ENCODE data around the gene CNTN5. TPM values are rescaled to one million over a fixed set of nuclear protein-coding genes. Genes with fewer than 3 reads are reported as not detected.

The CNTN5 gene
- total RNA-seq, 1 donor from 2014 or later: 0.36 TPM

DNA sequence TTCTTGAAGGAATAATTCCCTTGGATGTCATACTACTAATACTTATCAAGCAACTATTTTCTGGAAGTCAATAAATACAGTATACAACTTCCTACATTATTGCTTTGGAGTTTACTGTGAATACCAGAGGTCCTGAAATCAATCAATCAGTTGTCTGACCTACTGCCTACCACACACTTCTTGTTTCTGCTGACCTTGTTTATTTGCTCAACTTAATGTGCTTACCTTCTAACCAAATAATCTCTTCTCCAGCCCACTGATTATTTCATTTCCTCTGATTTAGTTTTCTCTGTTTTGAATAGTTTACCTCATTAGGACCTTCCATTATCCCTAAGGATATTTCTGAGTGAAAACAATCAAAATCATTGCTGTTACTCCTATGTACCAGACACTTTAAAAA is 1142.7 kb downstream of the CNTN5 start:
- intact Hi-C loops (cut with micrococcal nuclease): no loop called here
- TF ChIP-seq, protein P1, sequence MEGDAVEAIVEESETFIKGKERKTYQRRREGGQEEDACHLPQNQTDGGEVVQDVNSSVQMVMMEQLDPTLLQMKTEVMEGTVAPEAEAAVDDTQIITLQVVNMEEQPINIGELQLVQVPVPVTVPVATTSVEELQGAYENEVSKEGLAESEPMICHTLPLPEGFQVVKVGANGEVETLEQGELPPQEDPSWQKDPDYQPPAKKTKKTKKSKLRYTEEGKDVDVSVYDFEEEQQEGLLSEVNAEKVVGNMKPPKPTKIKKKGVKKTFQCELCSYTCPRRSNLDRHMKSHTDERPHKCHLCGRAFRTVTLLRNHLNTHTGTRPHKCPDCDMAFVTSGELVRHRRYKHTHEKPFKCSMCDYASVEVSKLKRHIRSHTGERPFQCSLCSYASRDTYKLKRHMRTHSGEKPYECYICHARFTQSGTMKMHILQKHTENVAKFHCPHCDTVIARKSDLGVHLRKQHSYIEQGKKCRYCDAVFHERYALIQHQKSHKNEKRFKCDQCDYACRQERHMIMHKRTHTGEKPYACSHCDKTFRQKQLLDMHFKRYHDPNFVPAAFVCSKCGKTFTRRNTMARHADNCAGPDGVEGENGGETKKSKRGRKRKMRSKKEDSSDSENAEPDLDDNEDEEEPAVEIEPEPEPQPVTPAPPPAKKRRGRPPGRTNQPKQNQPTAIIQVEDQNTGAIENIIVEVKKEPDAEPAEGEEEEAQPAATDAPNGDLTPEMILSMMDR (IDR thresholded peaks at IDR 0.05; ENCODE audit: borderline replicate concordance): no peak
- no peaks in the 10 kb centered on the region for H3K36me3 ChIP-seq
- no peaks in the 10 kb centered on the region for H3K4me1 ChIP-seq
- no peaks in the 10 kb centered on the region for H3K27me3 ChIP-seq (ENCODE audit: low read depth)
- H3K27ac ChIP-seq (replicated peaks): no peak overlapping the region
- peaks cover 11% of the 10 kb centered on the region for H3K9me3 ChIP-seq (replicated peaks)
- DNase-seq: no peak
- no peak overlapping the region for H3K4me3 ChIP-seq

DNA sequence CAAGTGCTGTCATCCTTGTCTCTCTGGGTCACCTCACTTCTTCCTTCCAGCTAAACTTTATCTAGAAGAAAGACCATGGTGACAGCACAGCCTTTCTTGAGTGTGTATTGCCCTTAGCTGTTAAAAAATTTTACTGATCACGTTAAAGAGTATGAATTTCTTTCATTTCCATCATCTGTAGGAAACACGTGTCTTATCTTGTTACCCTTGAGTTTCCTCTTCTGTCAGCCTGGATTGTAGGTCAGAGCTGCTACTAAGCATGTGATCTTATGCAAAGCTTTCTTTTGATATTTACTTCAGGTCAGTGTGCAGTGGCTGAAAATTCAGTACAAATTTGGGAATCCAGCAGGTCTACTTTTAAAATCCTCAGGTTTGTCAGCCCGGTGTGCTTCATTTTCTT is 1154.1 kb downstream of the CNTN5 start:
- H3K9me3 ChIP-seq (replicated peaks): no peaks in the 10 kb centered on the region
- no peak for DNase-seq
- H3K27me3 ChIP-seq (ENCODE audit: low read depth): no peaks in the 10 kb centered on the region
- no peaks in the 10 kb centered on the region for H3K4me1 ChIP-seq
- intact Hi-C loops (cut with micrococcal nuclease): no loop called here
- TF ChIP-seq, protein P1 (IDR thresholded peaks at IDR 0.05; ENCODE audit: borderline replicate concordance): no peak
- no peak overlapping the region for H3K4me3 ChIP-seq
- no peaks in the 10 kb centered on the region for H3K36me3 ChIP-seq
- H3K27ac ChIP-seq (replicated peaks): no peak overlapping the region

DNA sequence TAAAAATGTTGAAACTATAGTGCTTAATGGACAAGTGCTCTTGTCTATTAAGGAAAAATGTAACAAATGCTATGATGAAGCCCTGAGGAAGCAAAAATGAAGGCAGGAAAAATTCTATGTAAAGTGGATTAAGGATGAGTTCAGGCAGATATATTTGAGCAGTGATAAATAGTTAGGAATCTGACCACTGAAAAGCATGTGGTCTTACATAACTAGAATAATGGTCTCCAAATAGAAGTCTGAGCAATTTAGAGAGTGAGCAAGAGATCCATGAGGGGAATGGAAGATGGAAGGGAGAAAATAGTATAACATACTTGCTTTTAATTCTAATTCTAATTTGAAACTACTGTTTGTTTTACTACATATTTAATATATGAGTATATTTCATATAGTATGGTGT is 1155.7 kb downstream of the CNTN5 start:
- Histone ChIP-seq H3K27me3 (ENCODE audit: low read depth) (no peaks in the 10 kb centered on the region), H3K36me3 (no peaks in the 10 kb centered on the region), H3K27ac (replicated peaks) (no peak overlapping the region), H3K4me1 (no peaks in the 10 kb centered on the region), H3K9me3 (replicated peaks) (no peaks in the 10 kb centered on the region), H3K4me3 (no peak overlapping the region)
- intact Hi-C loops (cut with micrococcal nuclease): no loop called here
- TF ChIP-seq, protein P1 (IDR thresholded peaks at IDR 0.05; ENCODE audit: borderline replicate concordance): no peak
- no peak for DNase-seq

DNA sequence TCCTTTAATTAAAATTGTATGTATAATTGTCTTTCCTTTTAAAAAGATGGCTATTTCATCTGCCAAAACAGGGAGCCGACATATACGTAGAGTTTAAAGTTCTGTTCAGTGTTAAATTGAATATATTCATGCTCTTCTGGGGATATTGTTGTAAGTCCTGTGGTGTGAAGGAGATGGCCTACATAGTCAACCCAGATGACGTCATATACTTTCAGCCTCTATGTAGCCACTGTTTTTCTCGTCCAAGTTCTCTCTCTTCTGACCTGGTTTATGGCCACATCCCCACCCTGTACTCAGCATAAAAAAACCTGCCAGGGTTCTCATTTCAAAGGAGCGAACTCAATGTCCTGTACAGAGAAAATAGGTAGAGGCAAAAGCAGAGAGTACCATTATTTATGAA is 1156.9 kb downstream of the CNTN5 start:
- Histone ChIP-seq H3K27ac (replicated peaks) (no peak overlapping the region), H3K9me3 (replicated peaks) (no peaks in the 10 kb centered on the region), H3K27me3 (ENCODE audit: low read depth) (no peaks in the 10 kb centered on the region), H3K4me1 (no peaks in the 10 kb centered on the region), H3K4me3 (no peak overlapping the region), H3K36me3 (no peaks in the 10 kb centered on the region)
- TF ChIP-seq, protein P1 (IDR thresholded peaks at IDR 0.05; ENCODE audit: borderline replicate concordance): no peak
- intact Hi-C loops (cut with micrococcal nuclease): no loop called here
- DNase-seq: no peak

DNA sequence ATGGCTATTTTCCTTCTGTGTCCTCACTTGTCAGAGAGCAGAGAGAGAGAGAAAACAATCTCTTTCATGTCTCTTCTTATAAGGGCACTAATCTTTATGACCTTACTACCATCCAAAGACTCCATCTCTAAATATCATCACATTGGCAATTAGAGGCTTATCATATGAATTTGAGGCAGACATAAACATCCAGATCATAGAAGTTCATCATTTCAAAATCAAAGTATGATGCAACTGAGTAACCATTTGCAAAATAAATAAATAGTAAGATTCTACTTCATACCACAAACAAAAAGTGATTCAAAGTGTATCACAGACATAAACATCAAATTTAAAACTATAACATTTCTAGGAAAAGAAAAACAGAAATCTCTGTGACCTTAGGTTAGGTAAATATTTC is 1161.6 kb downstream of the CNTN5 start:
- Histone ChIP-seq H3K4me1 (no peaks in the 10 kb centered on the region), H3K9me3 (replicated peaks) (no peaks in the 10 kb centered on the region), H3K36me3 (no peaks in the 10 kb centered on the region), H3K4me3 (no peak overlapping the region), H3K27me3 (ENCODE audit: low read depth) (no peaks in the 10 kb centered on the region), H3K27ac (replicated peaks) (no peak overlapping the region)
- DNase-seq: no peak
- intact Hi-C loops (cut with micrococcal nuclease): no loop called here
- TF ChIP-seq, protein P1 (IDR thresholded peaks at IDR 0.05; ENCODE audit: borderline replicate concordance): no peak

DNA sequence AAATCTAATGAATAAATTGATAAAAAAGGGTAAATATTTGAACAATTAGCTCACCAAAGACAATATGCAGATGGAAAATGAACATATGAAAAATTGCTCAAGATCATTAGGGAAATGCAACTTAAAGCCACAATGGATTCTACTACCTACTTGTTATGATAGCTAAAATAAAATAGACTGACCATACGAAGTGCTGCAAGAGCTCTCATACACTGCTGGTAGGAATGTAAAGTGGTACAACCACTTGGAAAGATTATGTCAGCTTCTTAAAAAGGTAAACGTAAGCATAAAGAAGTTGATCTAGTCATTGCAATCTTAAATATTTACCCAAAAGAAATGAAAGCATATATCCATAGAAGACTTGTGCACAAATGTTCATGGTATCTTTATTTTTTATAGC is 1162.2 kb downstream of the CNTN5 start:
- intact Hi-C loops (cut with micrococcal nuclease): no loop called here
- H3K27ac ChIP-seq (replicated peaks): no peak overlapping the region
- DNase-seq: no peak
- TF ChIP-seq, protein P1 (IDR thresholded peaks at IDR 0.05; ENCODE audit: borderline replicate concordance): no peak
- H3K36me3 ChIP-seq: no peaks in the 10 kb centered on the region
- H3K27me3 ChIP-seq (ENCODE audit: low read depth): no peaks in the 10 kb centered on the region
- no peak overlapping the region for H3K4me3 ChIP-seq
- H3K4me1 ChIP-seq: no peaks in the 10 kb centered on the region
- H3K9me3 ChIP-seq (replicated peaks): no peaks in the 10 kb centered on the region
